Glutamatergic neuron (in vitro differentiated cells): Measurements from ENCODE around the gene FARP1. TPM values are rescaled to one million over a fixed set of nuclear protein-coding genes. Genes with fewer than 3 reads are reported as not detected.

Experiments used
- DNase-seq: peaks from one replicate; pipeline ENCODE4 v3.0.0; 2022
- H3K27ac Mint-ChIP-seq: one replicate; pipeline ENCODE4 v1.8.0; 2020; ENCODE audit warnings: mild to moderate bottlenecking, mixed read lengths, inconsistent platforms; ENCODE audit not compliant: unreplicated experiment
- H3K27me3 Mint-ChIP-seq: one replicate; pipeline ENCODE4 v1.8.0; 2020; ENCODE audit warnings: mild to moderate bottlenecking, moderate library complexity, mixed read lengths, inconsistent platforms; ENCODE audit not compliant: unreplicated experiment
- H3K36me3 Mint-ChIP-seq: one replicate; pipeline ENCODE4 v1.8.0; 2020; ENCODE audit warnings: mild to moderate bottlenecking, mixed read lengths, inconsistent platforms; ENCODE audit not compliant: unreplicated experiment
- H3K4me1 Mint-ChIP-seq: one replicate; pipeline ENCODE4 v1.8.0; 2020; ENCODE audit warnings: mild to moderate bottlenecking, low read depth, mixed read lengths, inconsistent platforms; ENCODE audit not compliant: unreplicated experiment
- H3K4me3 Mint-ChIP-seq: one replicate; pipeline ENCODE4 v1.8.0; 2020; ENCODE audit warnings: mild to moderate bottlenecking, mixed read lengths, inconsistent platforms; ENCODE audit not compliant: unreplicated experiment
- H3K9me3 Mint-ChIP-seq: one replicate; pipeline ENCODE4 v1.8.0; 2020; ENCODE audit warnings: mild to moderate bottlenecking, moderate library complexity, mixed read lengths, inconsistent platforms; ENCODE audit not compliant: unreplicated experiment
- CTCF ChIP-seq: fragments of 200-600 bp; sonication (generic); IDR thresholded peaks from one replicate; pipeline ENCODE4 v1.5.0; 2021; ENCODE audit not compliant: partially characterized antibody, unreplicated experiment
- total RNA-seq: library from RNA; stranded (reverse); fragmentation: NEBNext Ultra II Directional; extraction: Animal tissue kit (Norgen Biotek cat#: 25700); gene quantifications from one replicate; pipeline ENCODE4 v1.2.1, GENCODE V29; 2021; ENCODE audit not compliant: unreplicated experiment

FARP1 gene
- total RNA-seq, 1 donor from 2014 or later: 233 TPM

- Mint-ChIP-seq H3K27ac (peak overlapping the region; percentile 67), H3K36me3 (no peaks in the 10 kb centered on the region), H3K4me1 (peaks cover 44% of the 10 kb centered on the region), H3K9me3 (peaks cover 22% of the 10 kb centered on the region), H3K4me3 (no peak overlapping the region), H3K27me3 (peaks cover 17% of the 10 kb centered on the region)
- DNase-seq: no peak
- no peak for TF ChIP-seq CTCF
These were observed 318.8 kb downstream of the FARP1 start for GRCh38 chr13:98461486-98462240.

GRCh38 chr13:98462241-98462882 is 319.5 kb downstream of the FARP1 start:
- TF ChIP-seq CTCF: no peak
- Mint-ChIP-seq H3K4me3 (peak overlapping the region; percentile 63), H3K9me3 (peaks cover 19% of the 10 kb centered on the region)

GRCh38 chr13:98462946-98463345 is 320.1 kb downstream of the FARP1 start:
- Mint-ChIP-seq H3K27ac (peak overlapping the region; percentile 67), H3K4me1 (peaks cover 56% of the 10 kb centered on the region), H3K4me3 (peak overlapping the region; percentile 63), H3K9me3 (peaks cover 19% of the 10 kb centered on the region), H3K27me3 (peaks cover 17% of the 10 kb centered on the region), H3K36me3 (no peaks in the 10 kb centered on the region)
- no peak for DNase-seq
- TF ChIP-seq CTCF: no peak

More at GRCh38 chr13:98462241-98462882, 319.5 kb downstream of the FARP1 start:
- Mint-ChIP-seq H3K27me3 (peaks cover 17% of the 10 kb centered on the region), H3K4me1 (peaks cover 50% of the 10 kb centered on the region), H3K27ac (peak overlapping the region; percentile 67), H3K36me3 (no peaks in the 10 kb centered on the region)
- no peak for DNase-seq

- Mint-ChIP-seq H3K9me3 (peaks cover 12% of the 10 kb centered on the region), H3K27ac (peak overlapping the region; percentile 62), H3K4me1 (peaks cover 48% of the 10 kb centered on the region), H3K36me3 (no peaks in the 10 kb centered on the region), H3K4me3 (no peak overlapping the region), H3K27me3 (peaks cover 15% of the 10 kb centered on the region)
- DNase-seq: peak; percentile 83
- peak; percentile 72 for TF ChIP-seq CTCF
These were observed 323.8 kb downstream of the FARP1 start for GRCh38 chr13:98466634-98467236.
